Epithelial cell of proximal tubule (primary cell): ENCODE results near the gene CRACR2B. TPM values are rescaled to one million over a fixed set of nuclear protein-coding genes. Genes with fewer than 3 reads are reported as not detected.

Experiments
- DNase-seq: peaks from one replicate; pipeline ENCODE4 v3.0.0-alpha.2; 2011; ENCODE audit warnings: low read depth
- H3K4me3 ChIP-seq: 2 replicates; pipeline ENCODE4 v1.5.1; 2011; ENCODE audit warnings: low read depth, mild to moderate bottlenecking, low read length
- total RNA-seq: library from RNA; depleted of rRNA; stranded (reverse); fragments of >200 nt; gene quantifications from 2 replicates; pipeline ENCODE4 v1.2.3, GENCODE V29; 2015
- TF ChIP-seq, protein P1 (sequence below): conservative IDR thresholded peaks from 2 replicates; pipeline ENCODE4 v1.5.1; 2012; ENCODE audit warnings: low read depth, mild to moderate bottlenecking, low read length

CRACR2B gene
- total RNA-seq, 1 donor from 2014 or later, result 55.7 TPM

DNA sequence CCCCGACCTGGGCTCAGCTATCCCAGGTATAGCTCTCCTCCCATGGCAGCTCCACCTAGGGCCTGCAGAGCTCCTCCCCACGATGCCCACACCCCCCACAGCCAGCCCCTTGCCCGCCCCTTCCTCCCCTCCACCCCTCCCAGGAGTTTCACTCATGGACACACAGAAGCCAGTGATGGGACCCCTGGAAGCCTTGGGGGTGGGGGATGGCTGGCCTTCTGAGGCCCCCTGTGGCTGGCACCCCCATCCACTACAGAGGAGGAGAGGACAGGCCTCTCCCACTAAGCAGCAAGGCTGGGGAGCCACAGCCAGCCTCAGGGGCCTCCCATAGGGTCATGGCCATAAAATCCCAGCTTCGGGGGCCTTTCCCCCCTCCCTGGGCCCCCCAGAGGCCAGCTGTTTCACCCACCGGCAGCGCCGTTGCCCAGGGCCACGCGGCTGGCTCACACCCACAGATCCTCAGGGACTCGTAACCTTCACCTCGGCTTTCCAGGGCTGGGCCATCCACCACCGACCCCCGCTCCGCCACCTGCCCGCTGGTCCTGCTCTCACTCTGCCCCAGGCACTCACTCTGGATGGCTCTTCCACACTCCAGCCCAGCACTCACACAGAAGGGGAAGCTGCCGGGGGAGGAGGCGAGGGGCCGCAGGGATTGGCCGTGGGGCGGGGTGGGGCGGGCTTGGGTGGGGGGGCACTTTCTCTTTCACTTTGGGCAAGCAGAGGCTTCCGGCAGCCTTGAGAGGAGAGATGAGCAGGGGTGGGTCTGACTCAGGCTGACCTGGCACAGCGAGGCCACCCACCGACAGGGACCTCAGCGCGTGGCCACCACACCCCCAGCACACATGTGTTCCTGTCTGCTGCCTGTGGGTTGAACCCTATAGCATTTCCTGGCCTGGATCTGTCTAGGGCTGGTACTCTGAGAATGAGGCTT is 31.8 kb upstream of the CRACR2B start:
- peak overlapping the region; percentile 63 for H3K4me3 ChIP-seq
- TF ChIP-seq, protein P1, sequence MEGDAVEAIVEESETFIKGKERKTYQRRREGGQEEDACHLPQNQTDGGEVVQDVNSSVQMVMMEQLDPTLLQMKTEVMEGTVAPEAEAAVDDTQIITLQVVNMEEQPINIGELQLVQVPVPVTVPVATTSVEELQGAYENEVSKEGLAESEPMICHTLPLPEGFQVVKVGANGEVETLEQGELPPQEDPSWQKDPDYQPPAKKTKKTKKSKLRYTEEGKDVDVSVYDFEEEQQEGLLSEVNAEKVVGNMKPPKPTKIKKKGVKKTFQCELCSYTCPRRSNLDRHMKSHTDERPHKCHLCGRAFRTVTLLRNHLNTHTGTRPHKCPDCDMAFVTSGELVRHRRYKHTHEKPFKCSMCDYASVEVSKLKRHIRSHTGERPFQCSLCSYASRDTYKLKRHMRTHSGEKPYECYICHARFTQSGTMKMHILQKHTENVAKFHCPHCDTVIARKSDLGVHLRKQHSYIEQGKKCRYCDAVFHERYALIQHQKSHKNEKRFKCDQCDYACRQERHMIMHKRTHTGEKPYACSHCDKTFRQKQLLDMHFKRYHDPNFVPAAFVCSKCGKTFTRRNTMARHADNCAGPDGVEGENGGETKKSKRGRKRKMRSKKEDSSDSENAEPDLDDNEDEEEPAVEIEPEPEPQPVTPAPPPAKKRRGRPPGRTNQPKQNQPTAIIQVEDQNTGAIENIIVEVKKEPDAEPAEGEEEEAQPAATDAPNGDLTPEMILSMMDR, result no peak
- DNase-seq, result no peak

- H3K4me3 ChIP-seq, result peak overlapping the region; percentile 63
- TF ChIP-seq, protein P1, result no peak
- no peak for DNase-seq
Measured at GRCh38 chr11:796565-797295, 31.0 kb upstream of the CRACR2B start.

- DNase-seq, result no peak
- TF ChIP-seq, protein P1, result no peak
- H3K4me3 ChIP-seq, result peak overlapping the region; percentile 63
Measured at GRCh38 chr11:797296-798092, 30.2 kb upstream of the CRACR2B start.

DNA sequence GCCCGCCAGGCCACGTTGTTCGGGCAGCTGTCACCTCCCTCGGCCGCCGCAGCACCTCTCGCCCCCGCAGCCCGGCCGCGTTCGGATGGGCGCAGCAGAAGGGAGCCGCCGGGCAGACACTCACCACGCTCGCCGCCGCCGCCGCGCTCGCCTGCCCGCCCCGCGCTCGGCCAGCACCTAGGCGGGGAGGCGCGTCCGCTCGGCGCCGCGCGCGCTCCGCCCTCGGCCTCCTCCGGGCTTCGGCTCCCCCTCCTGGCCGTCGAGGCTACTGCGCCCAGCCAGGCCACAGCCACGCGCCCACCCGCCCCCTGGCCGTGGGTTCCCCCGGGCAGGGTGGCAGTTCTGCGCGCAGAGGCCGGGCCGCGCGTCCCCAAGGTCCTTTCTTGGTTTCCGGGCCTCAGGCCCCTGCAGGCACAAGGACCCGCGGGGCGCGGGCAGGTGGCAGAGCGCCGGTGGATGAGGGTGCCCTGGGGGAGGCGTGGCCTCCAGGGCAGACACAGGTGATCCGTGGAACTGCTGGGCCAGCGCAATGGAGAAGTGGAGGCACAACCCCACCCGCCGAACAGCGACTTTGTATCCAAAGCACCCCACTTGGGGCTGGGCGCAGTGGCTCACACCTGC is 29.5 kb upstream of the CRACR2B start, which contains the start of gene SLC25A22:
Gene SLC25A22 (minus strand): TSS at position 189 of the 621 bp plus-strand sequence. CDS start 3,275 bp downstream, outside the sequence.
- DNase-seq, result no peak
- TF ChIP-seq, protein P1, result peak; percentile 60
- peak within 1 kb of the TSS; percentile 63 for H3K4me3 ChIP-seq

- no peak overlapping the region for H3K4me3 ChIP-seq
- TF ChIP-seq, protein P1, result no peak
- no peak for DNase-seq
Measured at GRCh38 chr11:799641-800316, 27.9 kb upstream of the CRACR2B start.

GRCh38 chr11:800473-800872 is 27.2 kb upstream of the CRACR2B start:
- TF ChIP-seq, protein P1, result no peak
- no peak overlapping the region for H3K4me3 ChIP-seq
- no peak for DNase-seq
